Astrocyte of the spinal cord (primary cell): ENCODE data around the gene PRPS1L1.

Experiments
- DNase-seq: peaks from one replicate; pipeline ENCODE4 v3.0.0; 2011; ENCODE audit warnings: low read depth, low spot score
- H3K4me3 ChIP-seq: 2 replicates; pipeline ENCODE4 v1.5.1; 2011; ENCODE audit warnings: low read depth, mild to moderate bottlenecking, low read length, moderate library complexity
- in situ Hi-C: cut with HindIII; loops from 2 replicates; pipeline ENCODE4 v1.10.0; 2017; ENCODE audit warnings: low sequenced_read_pairs
- TF ChIP-seq, protein P1 (sequence below): IDR thresholded peaks from 2 replicates; pipeline ENCODE4 v1.5.1; 2012; ENCODE audit warnings: low read depth, mild to moderate bottlenecking, low read length, inconsistent platforms

PRPS1L1 gene

DNA sequence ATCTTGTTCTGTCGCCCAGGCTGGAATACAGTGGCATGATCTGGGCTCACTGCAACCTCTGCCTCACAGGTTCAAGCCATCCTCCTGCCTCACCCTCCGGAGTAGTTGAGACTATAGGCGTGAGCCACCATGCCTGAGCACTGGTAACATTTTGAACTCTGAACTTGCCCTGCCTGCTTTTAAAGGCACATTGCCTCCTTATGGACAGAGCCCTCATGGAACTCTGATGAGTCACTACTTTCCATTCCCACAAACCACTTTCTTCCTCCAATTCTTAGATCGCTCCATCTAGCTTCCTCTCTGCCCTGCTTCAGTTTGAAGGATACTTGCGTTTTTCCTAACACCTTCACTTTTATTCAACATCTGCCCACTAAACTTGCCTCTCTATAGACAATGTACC is 38.1 kb downstream of the PRPS1L1 start:
- in situ Hi-C loops, result no loop called here
- peak; percentile 42 for DNase-seq

DNA sequence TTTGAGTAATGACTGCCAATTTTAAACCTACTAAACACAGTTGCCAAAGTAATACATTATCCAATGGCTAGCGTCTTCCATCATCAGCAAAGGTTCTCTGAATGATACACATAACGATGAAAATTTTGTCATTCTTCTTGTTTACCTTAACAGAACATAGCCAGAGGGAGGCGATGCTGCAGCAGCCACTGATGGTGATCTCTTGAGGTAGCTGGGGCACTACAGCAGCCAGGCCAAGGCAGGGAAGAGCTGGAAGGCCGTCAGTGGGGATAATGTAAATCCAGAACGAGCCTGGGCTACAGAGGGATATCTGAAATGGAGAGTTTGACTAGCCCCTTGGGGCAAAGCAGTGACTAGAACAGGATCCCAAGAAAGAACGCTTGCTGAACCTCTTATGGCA is 38.8 kb downstream of the PRPS1L1 start:
- no peak overlapping the region for H3K4me3 ChIP-seq
- in situ Hi-C loops, result no loop called here
- TF ChIP-seq, protein P1, sequence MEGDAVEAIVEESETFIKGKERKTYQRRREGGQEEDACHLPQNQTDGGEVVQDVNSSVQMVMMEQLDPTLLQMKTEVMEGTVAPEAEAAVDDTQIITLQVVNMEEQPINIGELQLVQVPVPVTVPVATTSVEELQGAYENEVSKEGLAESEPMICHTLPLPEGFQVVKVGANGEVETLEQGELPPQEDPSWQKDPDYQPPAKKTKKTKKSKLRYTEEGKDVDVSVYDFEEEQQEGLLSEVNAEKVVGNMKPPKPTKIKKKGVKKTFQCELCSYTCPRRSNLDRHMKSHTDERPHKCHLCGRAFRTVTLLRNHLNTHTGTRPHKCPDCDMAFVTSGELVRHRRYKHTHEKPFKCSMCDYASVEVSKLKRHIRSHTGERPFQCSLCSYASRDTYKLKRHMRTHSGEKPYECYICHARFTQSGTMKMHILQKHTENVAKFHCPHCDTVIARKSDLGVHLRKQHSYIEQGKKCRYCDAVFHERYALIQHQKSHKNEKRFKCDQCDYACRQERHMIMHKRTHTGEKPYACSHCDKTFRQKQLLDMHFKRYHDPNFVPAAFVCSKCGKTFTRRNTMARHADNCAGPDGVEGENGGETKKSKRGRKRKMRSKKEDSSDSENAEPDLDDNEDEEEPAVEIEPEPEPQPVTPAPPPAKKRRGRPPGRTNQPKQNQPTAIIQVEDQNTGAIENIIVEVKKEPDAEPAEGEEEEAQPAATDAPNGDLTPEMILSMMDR, result no peak
- no peak for DNase-seq

More for the DNA sequence above, 38.1 kb downstream of the PRPS1L1 start:
- TF ChIP-seq, protein P1, result no peak
- no peak overlapping the region for H3K4me3 ChIP-seq

DNA sequence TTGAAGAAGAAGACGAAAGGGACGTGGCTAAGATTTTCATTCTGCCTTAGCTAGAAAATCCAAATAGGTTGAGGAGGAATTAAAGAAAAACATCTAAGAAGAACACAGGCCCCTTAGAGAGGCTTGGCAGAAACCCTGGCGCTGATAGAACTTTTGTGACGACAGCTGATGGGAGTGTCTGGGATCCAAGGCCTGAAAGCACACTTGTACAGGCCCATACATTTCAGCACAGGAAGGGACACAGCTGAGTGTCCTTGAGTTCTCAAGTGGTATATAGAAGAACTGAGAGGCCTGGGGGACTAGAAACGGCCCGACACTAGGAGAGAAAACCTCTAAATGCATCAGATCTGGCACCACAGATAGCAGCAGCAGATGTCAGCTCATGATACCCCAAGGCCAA is 39.5 kb downstream of the PRPS1L1 start:
- in situ Hi-C loops, result no loop called here
- TF ChIP-seq, protein P1, result no peak
- no peak overlapping the region for H3K4me3 ChIP-seq
- DNase-seq, result no peak

DNA sequence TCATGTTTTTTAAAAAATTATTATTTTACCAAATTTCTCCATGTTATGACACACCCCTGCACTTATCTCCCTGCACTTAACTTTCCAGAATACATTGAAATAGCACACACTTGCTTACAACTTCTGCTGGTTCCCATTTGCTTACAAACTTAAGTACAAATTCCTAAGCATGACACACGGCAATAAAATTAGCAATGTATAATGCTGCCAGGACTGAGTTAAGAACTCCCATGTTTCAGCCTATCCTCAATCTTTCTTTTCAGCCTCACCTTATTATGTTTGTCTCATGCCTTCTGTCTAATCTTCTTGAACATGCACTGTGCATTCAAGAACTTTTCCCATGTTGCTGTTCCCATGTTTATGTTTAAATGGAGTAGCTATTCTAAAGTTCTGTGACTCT is 40.8 kb downstream of the PRPS1L1 start:
- DNase-seq, result peak; percentile 79
- in situ Hi-C loops, result no loop called here

DNA sequence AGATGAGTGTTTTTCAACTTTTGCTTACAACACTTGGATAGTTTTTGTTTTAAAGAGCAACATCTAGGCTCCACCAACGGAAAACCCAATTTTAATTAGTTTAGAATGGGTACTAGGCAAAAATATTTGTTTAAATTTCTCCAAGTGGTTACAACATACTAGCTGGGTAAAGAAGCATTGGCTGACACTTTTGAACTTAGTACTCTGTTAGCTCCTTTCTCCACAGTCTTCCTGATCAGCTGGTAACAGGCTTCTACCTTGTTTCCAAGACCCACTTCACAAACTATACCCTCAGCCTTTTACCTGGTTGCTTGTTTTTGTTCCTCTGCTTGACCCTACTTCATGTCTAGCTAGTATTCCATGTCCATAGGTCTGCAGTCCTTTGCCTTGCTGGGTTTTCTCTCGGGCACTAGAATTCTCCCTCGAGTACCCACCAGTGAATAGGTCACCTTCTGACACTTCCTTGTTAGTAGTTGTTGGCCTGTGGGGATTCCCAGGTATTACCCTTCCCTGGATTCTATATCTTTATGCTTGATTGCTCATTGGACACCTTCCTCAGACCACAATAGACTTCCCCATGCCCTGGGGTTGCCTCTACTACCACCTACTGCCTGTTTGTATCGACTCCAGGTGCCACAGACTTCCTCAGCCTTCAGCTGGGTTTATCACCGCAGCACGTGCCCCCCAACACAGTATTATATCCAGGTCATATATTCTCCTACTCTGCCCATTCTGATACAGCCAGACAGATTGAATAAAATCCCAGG is 42.0 kb downstream of the PRPS1L1 start:
- in situ Hi-C loops, result no loop called here
- no peak for DNase-seq
- no peak overlapping the region for H3K4me3 ChIP-seq
- TF ChIP-seq, protein P1, result no peak

More for the DNA sequence above, 40.8 kb downstream of the PRPS1L1 start:
- H3K4me3 ChIP-seq, result no peak overlapping the region
- TF ChIP-seq, protein P1, result no peak

DNA sequence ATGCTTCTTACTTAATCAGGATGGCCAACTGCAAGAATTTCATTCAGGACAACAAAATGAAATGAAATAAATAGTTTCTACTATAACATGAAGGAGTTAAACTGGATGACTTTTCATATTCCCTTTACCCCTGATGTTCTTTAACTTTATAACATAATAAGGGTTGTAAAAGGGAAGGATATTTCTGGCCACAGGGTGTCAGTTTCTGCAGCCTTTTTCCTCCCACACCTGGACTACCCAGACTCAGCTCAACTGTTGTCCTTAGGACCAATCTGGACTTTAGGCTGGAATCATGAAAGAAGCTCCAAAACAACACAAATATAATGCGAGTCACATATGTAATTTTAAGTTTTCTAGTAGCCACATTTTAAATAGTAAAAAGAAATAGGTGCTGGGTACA is 43.4 kb downstream of the PRPS1L1 start:
- TF ChIP-seq, protein P1, result no peak
- DNase-seq, result no peak
- no peak overlapping the region for H3K4me3 ChIP-seq
- in situ Hi-C loops, result no loop called here
